Anterior cingulate cortex (tissue), 58 donors: Measurements from ENCODE around the gene BRD9.
"Not testable (repeated sequence)": the region's sequence is repeated elsewhere in the genome, so short reads cannot be mapped to it uniquely, and the experiment has no call there.

ENCODE experiments used
- DNase-seq, 58 donors: peaks; one replicate each; lab custom pipeline; 2025; lab: John Stamatoyannopoulos, UW

Gene BRD9

DNA sequence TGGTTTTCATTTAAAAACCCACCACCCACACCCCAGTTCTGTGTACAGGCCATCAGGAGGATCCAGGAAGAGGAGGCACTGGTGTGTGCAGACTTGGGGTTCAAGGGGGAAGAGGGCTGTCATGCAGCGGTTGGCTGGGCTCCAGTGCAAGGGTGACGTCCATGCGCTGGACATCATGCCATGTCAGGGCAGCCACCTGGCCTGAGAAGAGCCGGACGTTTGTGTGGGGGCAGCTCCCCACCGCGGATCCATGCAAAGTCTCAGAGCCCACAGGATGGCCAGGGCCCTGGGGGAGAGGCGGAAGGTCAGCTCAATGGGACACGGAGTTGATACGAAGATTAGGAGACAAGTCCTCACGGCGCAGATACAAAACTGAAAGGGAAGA lies 11.1 kb downstream of the BRD9 start:
- DNase-seq: no peak

DNA sequence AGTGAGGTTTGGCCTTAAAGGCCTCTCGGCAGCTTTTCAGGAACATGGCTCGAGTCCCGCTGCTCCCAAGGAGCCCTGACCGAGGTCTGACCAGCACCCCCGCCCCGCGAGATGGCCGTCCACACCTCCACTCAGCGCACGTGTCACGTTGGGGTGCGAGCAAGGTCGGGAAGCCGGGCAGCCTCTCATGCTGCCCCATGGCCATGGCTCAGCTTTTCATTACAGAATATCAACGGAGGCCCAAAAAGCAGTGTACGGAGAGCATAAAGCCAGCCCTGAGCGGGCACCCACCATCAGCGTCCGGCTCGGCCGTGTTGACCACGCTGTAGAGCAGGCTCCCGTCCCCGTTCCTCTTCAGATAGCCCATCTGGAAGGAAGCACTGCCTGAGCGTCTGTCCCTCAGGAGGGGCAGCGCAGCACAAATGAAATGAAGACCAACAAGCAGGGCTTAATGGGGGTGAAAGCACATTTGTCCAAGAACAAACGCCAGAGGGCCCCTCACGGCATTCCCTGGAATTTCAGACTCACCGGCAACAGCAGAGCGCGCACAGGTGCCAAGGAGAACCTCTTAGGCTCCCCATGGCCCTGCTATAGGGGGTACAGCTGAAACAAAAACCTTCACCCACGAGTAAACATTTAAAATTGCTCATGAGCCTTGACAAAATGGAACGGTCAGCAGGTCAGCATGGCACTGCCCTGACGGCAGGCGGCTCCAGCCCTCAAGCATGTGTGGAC lies 11.6 kb downstream of the BRD9 start:
- no peak for DNase-seq

DNA sequence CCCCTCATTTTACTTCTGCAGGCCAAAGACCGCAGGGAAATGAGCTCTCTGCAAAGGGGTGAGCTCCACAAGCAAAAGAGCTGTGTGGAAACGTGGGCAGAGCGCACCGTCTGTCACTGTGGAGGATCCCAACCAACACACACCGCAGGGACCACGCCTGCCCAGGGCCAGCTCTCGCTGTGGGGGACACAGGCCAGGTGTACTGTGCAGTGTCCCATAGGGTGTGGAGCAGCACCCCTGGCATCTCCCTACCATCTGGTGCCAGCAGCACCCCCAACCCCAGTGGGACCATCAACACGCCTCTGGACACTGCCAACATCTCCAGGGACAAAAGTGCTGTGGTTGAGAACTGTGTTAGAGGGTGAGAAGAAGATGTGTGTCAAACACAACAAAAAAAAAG lies 13.9 kb downstream of the BRD9 start:
- not testable (repeated sequence) for DNase-seq

DNA sequence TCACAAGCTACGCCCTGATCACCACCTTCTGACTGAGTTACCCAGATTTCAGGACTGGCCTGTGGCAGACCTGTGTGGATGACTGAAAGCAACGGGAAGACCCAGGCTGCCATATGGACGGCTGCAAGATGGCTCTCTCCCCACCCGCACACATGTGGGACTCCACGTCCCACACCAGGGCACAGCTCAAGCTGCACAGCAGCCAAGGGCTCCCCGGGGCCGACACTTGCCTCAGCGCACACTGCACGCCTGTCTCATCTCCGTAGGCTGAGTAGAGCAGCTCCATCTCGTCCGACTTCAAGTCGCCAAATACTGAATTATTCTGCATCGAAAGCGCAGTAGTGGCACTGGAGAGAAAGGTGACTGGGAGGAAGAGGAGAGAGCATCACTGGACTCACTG lies 14.5 kb downstream of the BRD9 start:
- DNase-seq: no peak

DNA sequence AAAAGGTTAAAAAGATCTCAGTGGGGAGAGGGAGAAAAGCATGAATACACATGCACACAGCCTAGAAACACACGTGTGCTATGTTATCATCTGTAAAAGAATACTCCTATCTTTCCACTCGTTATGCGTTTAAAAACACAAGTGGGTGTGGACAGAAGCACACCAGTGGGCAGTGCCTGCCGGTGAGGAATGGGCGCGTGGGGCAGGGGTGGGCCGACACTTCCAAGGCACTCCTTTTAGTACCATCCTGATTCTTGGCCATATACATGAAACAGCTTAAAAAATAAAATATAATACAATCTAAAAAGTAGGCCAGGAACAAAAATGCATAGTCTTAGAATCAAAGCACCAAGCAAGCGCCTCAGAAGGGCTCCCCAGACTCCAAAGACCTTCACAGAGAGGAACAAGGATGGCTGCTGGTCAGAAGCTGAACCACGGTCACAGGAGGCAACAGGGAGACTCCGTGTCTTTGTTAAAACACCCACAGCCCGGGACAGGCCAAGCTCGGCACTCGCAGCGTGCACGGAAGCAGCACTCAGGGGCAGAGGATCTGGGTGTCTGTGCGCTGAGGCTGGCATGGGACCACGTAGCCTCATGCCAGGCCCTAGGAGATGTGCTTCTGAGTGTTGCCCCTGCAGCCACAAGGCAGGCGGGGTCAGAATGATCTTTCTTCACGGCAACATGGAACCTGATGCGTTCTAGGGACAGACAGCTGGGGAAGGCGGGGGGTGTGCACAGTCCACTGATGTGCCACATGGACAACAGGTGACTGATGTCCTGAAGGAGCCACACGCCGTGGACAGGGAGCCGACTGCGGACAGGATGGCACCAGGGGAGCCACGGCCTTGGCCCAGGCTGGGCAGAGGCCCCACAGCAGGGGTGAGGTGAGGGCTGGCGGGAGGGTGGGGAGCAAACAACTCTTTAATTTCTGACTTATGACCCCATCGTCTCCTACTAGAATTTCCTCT lies 15.9 kb downstream of the BRD9 start:
- DNase-seq: no peak

DNA sequence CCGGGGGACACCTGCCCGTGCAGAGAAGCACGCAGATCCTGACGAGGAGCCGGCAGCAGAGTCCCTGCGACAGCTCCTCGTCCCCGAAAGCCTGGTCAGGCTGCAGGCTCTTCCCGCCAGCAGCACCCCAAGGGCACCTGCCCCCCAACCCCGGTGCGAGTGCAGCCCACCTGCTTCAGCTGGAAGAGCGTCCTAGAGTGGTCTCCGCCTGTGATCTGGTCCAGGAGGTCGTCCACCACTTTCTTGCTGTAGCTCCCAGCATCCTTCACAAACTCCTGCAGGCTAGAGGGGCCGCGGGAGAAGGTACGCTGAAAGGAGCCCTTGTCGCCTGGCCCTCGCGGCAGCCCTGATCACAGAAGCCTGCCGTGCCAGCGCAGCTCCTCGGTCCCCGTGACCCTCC lies 16.7 kb downstream of the BRD9 start:
- DNase-seq: no peak

DNA sequence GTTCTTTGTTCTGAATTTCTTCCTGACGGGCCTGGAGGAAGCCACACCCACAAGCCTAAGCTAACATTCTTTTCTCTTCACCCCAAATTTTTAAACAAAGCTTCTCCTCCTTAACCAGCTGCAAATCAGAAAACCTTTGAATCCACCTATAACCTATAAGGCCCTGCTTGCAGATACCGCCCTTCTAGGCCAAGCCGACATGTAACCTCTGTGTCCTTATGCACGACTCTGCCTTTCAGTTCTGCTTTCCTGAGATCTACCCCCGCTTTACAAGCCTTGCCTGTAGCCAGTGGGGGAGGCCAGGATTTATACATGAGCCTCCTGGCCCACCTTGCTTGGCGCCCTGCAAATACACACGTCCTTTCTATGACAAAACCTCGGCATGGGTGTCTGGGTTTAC lies 19.3 kb downstream of the BRD9 start:
- DNase-seq: no peak

DNA sequence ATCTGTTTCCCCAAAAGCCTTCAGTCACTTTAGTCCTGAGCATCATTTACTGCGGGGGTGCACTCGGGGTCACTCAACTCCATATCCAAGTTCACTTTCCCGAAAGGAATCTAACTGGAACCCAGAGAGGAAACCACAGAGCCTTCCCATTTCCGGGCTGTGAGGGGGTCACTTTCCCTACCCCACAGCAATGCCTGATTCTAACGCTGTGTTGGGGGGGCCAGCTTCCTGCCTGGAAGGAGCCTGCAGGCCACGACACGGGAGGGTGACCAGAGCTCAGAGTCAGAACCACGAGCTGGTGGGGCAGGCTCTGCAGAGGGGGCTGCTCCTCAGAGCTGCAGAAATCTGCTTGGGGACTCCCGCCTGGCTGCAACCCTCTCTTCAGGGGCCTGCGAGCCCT lies 20.3 kb downstream of the BRD9 start:
- no peak for DNase-seq

DNA sequence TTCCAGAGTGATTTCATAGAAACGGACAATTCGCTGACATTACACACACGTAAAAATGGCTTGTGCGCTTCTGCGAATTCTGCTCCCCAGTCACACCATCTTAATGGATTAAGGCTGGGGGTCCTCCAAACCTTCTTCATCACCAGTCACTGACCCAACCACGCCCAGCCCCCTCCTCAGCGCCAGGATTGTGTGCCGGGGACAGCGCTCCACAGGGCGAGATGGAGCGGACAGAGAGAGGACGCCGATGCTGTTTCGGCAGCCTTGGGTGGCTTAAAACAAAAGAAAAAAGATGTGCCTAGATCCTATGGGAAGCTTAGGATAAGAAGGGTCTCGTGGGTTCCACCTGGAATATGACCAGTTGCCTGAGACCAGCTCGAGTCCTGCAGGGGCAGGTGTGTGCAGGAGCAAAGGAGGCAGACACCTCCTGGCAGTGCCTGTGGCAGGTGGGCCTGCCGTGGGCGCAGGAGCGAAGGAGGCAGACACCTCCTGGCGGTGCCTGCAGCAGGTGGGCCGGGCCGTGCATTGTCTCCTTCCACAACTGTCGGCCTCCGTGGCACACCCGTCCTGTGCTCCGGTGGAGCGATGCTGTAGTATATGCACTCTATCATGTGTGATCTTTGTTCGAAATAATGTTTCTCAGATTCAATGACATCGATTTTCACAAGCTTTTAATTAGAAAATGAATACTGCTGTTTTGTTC lies 20.9 kb downstream of the BRD9 start:
- no peak for DNase-seq

DNA sequence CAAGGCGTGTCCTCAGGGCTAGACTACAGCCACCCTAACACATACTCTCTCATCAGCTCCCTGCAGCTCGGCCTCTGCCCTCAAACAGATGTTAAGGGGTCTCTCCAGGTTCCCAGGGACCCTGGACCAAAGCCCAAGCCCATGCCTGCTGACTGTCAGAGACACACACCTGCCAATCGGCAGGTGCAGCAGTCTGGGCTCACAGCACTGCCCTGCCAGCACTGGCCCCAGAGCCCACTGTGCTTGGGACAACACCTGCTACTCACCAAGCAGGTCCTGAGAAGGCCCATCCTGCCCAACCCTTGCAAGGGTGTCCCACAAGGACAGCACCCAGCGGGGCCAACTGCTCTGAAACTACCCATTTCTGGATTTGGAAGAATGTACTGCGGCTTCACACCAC lies 21.6 kb downstream of the BRD9 start:
- no peak for DNase-seq

DNA sequence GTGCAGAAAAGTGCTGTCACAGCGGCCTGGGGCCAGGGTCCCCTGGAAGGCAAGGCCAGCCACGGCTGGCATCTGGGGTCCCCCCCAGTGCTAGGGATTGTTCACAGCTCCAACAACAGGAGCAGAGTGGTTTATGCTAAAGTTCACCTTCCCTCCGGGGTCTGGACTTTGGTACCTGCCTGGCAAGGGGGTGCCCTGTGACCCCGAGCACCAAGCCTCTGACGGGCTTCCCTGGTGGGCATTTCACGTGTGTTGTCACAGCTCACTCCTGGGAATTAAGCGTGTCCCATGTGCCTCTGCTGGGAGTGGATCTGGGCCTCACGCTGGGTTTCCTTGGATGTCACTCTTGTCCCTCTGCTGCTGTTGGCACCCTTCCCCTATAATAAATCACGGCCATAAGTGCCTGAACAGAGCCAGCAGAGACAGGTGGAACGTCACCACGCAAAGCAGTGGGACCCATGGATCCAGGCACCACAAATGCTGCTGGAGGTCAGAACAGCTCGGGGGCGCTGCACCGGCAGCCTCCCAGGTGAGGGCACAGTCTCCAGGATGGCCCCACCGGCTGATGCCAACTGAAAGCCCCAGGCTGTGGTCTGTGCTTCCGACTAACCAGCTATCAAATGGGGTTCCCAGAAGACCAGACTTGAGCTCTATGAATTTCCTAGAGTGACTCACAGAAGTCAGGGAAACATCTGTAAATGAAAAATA lies 24.0 kb downstream of the BRD9 start:
- DNase-seq: no peak

DNA sequence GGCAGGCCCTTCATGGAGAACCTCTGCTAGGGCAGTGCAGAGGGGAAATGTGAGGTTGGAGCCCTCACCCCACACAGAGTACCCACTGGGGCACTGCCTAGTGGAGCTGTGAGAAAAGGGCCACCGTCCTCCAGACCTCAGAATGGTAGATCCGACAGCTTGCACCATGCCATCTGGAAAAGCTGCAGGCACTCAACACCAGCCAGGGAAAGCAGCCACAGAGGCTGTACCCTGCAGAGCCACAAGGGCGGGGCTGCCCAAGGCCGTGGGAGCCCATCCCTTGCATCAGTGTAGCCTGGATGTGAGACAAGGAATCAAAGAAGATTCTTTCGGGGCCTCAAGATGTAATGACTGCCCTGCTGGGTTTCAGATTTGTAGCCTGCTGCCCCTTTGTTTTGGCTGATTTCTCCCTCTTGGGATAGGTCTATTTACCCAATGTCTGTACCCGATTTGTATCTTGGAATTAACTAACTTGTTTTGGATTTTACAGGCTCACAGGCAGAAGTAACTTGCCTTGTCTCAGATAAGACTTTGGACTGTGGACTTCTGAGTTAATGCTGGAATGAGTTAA lies 25.2 kb downstream of the BRD9 start:
- no peak for DNase-seq

DNA sequence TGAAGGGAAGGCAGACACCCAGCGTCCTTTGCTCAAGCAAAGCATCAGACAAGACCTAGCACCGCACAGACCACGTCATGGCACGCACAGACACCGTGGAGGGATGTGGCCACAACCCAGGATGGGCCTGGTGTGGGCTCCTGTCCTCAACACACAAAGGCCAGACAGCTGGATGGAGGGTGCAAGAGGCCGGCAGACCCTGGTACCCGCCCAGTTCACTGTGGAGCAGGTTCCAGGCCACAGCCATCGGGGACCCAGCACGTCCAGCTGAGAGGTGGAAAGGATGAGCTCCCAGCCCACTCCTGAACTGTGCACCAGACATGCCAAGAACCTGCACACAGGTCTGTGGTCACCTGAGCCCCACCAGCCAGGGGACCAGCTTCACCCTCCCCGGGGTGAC lies 26.8 kb downstream of the BRD9 start:
- no peak for DNase-seq

DNA sequence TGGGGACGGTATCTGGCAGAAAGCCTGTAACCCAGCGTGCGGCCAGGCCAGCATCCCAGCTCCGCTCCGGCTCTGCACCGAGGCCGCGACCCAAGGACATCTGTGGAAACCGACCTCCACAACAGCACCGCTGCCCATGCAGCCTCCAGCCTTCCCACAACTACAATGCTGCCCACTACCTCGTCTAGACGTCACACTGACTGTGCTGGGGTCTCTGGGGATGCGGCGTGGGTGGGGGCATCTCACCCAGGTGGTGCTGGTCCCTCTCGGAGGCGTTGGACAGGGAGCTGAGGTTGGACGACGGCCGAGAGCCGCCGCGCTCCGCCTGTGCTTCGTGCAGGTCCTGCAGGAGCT lies 27.5 kb downstream of the BRD9 start:
- no peak for DNase-seq

DNA sequence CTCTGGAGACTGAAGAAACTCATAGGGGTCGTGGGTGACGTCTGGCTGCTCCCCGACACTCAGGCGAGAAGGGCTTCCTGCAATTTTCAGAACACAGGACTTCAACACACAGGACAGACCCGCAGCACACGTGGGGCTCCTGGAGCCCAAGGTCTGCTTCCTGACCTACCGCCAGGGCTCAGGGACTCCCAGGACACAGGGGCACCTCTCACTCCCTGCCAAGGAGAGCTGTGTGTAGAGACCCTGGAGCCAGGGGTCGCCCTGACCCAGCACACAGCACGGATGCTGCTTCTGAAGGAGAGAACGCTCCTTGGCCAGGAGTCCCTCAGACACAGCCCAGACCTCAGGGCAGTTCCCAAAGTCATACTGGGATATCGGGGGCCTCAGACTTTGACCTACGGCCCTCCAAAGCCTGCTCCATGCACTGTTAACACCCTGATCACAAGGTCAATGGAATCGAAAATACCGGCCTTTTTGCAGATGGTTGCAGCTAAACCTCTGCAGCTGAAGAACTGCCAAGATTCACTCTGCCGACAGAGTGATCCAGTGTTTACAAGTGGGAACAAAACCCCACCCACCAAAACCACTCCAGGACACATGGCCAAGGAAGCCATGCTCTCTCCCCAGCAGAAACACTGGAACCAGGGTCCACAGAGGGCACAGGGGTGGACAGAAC lies 28.0 kb downstream of the BRD9 start:
- no peak for DNase-seq

DNA sequence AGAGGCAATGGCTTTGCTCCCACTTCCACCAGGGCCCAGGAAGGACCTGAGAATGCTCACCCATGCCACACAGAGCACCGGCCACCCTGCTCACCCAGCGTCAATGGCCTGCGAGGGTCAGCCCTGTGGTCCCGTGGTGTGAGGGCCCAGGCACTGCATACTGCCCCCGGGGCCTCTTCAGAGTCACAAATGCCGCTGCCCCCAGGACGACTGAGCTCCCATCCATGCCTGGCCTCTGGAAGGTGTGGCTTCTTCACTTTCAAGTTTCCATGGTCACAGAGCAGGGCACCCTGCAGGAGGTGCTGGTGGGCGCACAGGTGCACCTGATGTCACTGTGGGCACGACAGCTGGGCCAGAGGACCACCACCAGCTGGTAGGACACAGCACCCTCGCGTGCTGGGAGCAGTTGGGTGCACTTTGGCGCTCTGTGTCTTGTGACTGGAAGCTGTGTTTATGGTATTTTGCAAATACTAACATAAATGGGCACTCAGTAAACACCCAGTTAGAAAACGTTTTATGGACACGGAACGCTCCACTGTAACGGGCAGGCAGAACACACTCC lies 29.3 kb downstream of the BRD9 start:
- DNase-seq: no peak

DNA sequence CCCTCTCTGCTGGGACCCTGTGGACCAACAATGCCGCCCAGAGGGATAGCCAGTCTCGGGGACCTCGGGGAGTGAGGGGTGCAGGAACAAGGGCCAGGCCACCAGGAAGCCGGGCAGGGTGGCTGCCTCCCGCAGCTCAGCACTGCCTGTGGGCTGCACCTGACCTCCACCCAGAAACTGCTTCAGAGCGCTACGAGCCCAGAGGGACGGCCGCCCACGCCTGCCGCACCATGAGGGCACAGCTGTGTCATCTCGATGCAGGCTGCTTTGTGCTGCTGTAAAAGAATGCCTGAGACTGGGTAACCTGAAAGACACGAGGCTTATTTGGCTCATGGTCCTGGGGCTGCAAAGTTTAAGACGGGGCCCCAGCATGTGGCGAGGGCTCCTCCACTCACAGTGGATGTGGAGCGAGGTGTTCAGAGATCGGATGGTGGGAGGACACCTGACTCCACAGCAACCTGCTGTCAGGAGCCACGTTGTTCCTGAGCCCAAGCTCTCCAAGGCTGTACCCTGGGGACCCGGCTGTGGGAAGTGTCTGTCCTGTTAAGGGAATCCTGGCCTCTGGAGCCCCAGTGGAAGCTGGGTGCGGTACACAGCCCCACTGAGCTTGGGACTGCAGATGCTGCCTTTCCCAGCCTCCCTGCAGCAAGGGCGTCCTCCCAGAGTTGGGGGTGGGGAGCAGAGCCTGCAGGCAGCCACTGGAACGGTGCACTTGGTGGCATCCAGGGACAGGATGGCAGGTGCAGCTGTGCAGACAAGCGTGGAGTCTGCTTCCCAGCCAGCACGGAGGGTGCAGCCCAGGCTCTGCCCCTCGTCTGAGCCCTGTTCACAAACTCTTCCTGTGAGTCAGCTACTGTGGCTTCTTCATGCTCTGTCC lies 30.0 kb downstream of the BRD9 start:
- DNase-seq: peak in 5 of 58 donors; percentile 14 to 35 (median 15)
